Measurements from ENCODE around the gene CACNA1C. TPM values are rescaled to one million over a fixed set of nuclear protein-coding genes. Genes with fewer than 3 reads are reported as not detected.

CACNA1C gene
- total RNA-seq, 1 donor from 2014 or later: 15.6 TPM

- no peak overlapping the region for H3K4me3 ChIP-seq
Measured at GRCh38 chr12:2190085-2190484, 137.3 kb downstream of the CACNA1C start.

GRCh38 chr12:2190896-2191533 is 138.2 kb downstream of the CACNA1C start:
- no peaks in the 10 kb centered on the region for H3K27me3 ChIP-seq
- intact Hi-C loops (cut with DNase I): no loop called here

More at GRCh38 chr12:2190085-2190484, 137.3 kb downstream of the CACNA1C start:
- ATAC-seq: no peak
- Histone ChIP-seq H3K27me3 (no peaks in the 10 kb centered on the region), H3K36me3 (no peaks in the 10 kb centered on the region), H3K9me3 (no peaks in the 10 kb centered on the region), H3K4me1 (no peaks in the 10 kb centered on the region), H3K27ac (no peak overlapping the region)
- no peak for TF ChIP-seq CTCF (IDR thresholded peaks at IDR 0.05)
- intact Hi-C loops (cut with DNase I): no loop called here
- DNase-seq: no peak

GRCh38 chr12:2191534-2192153 is 138.9 kb downstream of the CACNA1C start:
- no peak overlapping the region for H3K4me3 ChIP-seq
- no peaks in the 10 kb centered on the region for H3K4me1 ChIP-seq
- intact Hi-C loops (cut with DNase I): no loop called here
- H3K36me3 ChIP-seq: no peaks in the 10 kb centered on the region
- H3K27ac ChIP-seq: no peak overlapping the region
- no peak for TF ChIP-seq CTCF (IDR thresholded peaks at IDR 0.05)
- no peaks in the 10 kb centered on the region for H3K27me3 ChIP-seq
- ATAC-seq (peak; percentile 5), DNase-seq (no peak)
- H3K9me3 ChIP-seq: no peaks in the 10 kb centered on the region

More at GRCh38 chr12:2190896-2191533, 138.2 kb downstream of the CACNA1C start:
- no peak for TF ChIP-seq CTCF (IDR thresholded peaks at IDR 0.05)
- DNase-seq (no peak), ATAC-seq (no peak)
- Histone ChIP-seq H3K9me3 (no peaks in the 10 kb centered on the region), H3K4me3 (no peak overlapping the region), H3K4me1 (no peaks in the 10 kb centered on the region), H3K27ac (no peak overlapping the region), H3K36me3 (no peaks in the 10 kb centered on the region)

- intact Hi-C loops (cut with DNase I): no loop called here
- Histone ChIP-seq H3K4me1 (no peaks in the 10 kb centered on the region), H3K36me3 (no peaks in the 10 kb centered on the region), H3K27ac (no peak overlapping the region), H3K27me3 (no peaks in the 10 kb centered on the region), H3K4me3 (no peak overlapping the region), H3K9me3 (no peaks in the 10 kb centered on the region)
- DNase-seq: no peak
- ATAC-seq: no peak
- no peak for TF ChIP-seq CTCF (IDR thresholded peaks at IDR 0.05)
Measured at GRCh38 chr12:2192231-2192630, 139.4 kb downstream of the CACNA1C start.

- Histone ChIP-seq H3K9me3 (no peaks in the 10 kb centered on the region), H3K27me3 (no peaks in the 10 kb centered on the region), H3K36me3 (no peaks in the 10 kb centered on the region), H3K4me3 (no peak overlapping the region), H3K27ac (no peak overlapping the region), H3K4me1 (no peaks in the 10 kb centered on the region)
- ATAC-seq (no peak), DNase-seq (no peak)
- intact Hi-C loops (cut with DNase I): no loop called here
- no peak for TF ChIP-seq CTCF (IDR thresholded peaks at IDR 0.05)
Measured at GRCh38 chr12:2194060-2194459, 141.3 kb downstream of the CACNA1C start.

Data from upper lobe of right lung (tissue), 1 donor.